OCI-LY7 (cell line): ENCODE data around the gene TMEM178B. TPM values are rescaled to one million over a fixed set of nuclear protein-coding genes. Genes with fewer than 3 reads are reported as not detected.

Experiments
- BruUV-seq: library from RNA; stranded (reverse); fragments of 400-500 nt; replicated peaks from 2 replicates; lab custom pipeline; 2021; lab: Mats Ljungman, UMichigan
- CTCF ChIA-PET: fragments of 300-600 bp; sonication (Branson Sonifier 250); formaldehyde crosslinking; loops from one replicate; lab custom pipeline; 2022; ENCODE audit warnings: antibody characterized with exemption; ENCODE audit not compliant: unreplicated experiment; lab: Charles Lee
- POLR2A ChIA-PET: fragments of 300-600 bp; sonication (Branson Sonifier 250); formaldehyde crosslinking; loops from one replicate; lab custom pipeline; 2022; ENCODE audit warnings: antibody characterized with exemption; lab: Charles Lee
- DNase-seq: peaks from one replicate; pipeline ENCODE4 v3.0.0-alpha.2; 2015; ENCODE audit warnings: low spot score
- H2AFZ ChIP-seq: fragments of 200-600 bp; sonication (generic), shearing (Covaris generic); 2 replicates; pipeline ENCODE4 v1.6.1; 2014; ENCODE audit warnings: mild to moderate bottlenecking, antibody characterized with exemption, low read length, moderate library complexity
- H3K27ac ChIP-seq: fragments of 200-600 bp; sonication (generic); 2 replicates; pipeline ENCODE4 v1.5.1; 2014; ENCODE audit warnings: mixed run types, low read depth, mild to moderate bottlenecking, moderate library complexity, low read length, inconsistent platforms; ENCODE audit not compliant: poor library complexity, severe bottlenecking
- H3K36me3 ChIP-seq: fragments of 200-600 bp; sonication (generic); 2 replicates; pipeline ENCODE4 v1.6.1; 2014; ENCODE audit warnings: mild to moderate bottlenecking, antibody characterized with exemption, low read length, moderate library complexity, mixed read lengths; ENCODE audit not compliant: insufficient read depth
- H3K4me1 ChIP-seq: fragments of 200-600 bp; sonication (generic); 2 replicates; pipeline ENCODE4 v1.5.1; 2014; ENCODE audit warnings: mild to moderate bottlenecking, low read length; ENCODE audit not compliant: insufficient read depth, poor library complexity, severe bottlenecking
- H3K4me2 ChIP-seq: fragments of 200-600 bp; sonication (generic); 2 replicates; pipeline ENCODE4 v1.6.1; 2014; ENCODE audit warnings: mild to moderate bottlenecking, low read length
- H3K4me3 ChIP-seq: fragments of 200-600 bp; sonication (generic); 2 replicates; pipeline ENCODE4 v1.5.1; 2014; ENCODE audit warnings: mild to moderate bottlenecking, low read depth, low read length; ENCODE audit not compliant: poor library complexity, severe bottlenecking
- H3K79me2 ChIP-seq: fragments of 200-600 bp; sonication (generic); 2 replicates; pipeline ENCODE4 v1.6.1; 2016; ENCODE audit warnings: low read depth, mild to moderate bottlenecking, low read length, moderate library complexity, mixed read lengths; ENCODE audit not compliant: insufficient read depth
- H3K9me2 ChIP-seq: fragments of 200-600 bp; sonication (generic); 2 replicates; pipeline ENCODE4 v1.6.1; 2016; ENCODE audit warnings: mild to moderate bottlenecking, low read length, mixed read lengths; ENCODE audit not compliant: insufficient read depth
- H3K9me3 ChIP-seq: fragments of 200-600 bp; sonication (generic); 2 replicates; pipeline ENCODE4 v1.6.1; 2014; ENCODE audit warnings: mild to moderate bottlenecking, mixed run types, low read length, mixed read lengths
- H4K20me1 ChIP-seq: fragments of 200-600 bp; sonication (generic); 2 replicates; pipeline ENCODE4 v1.6.1; 2014; ENCODE audit warnings: mild to moderate bottlenecking, antibody characterized with exemption, low read length, moderate library complexity, mixed read lengths; ENCODE audit not compliant: insufficient read depth
- CTCF ChIP-seq: fragments of 200-600 bp; sonication (generic); conservative IDR thresholded peaks from 2 replicates; pipeline ENCODE4 v1.5.1; 2014; ENCODE audit warnings: mild to moderate bottlenecking, antibody characterized with exemption, low read length, moderate library complexity, mixed read lengths
- EZH2phosphoT487 ChIP-seq: fragments of 200-600 bp; sonication (generic); IDR thresholded peaks from 2 replicates; pipeline ENCODE4 v1.6.1; 2018; ENCODE audit warnings: low read depth, borderline replicate concordance, mild to moderate bottlenecking, mixed run types, antibody characterized with exemption, low read length, moderate library complexity, mixed read lengths
- intact Hi-C: fragments of 100-400 bp; cut with micrococcal nuclease; formaldehyde crosslinking; loops from one replicate; pipeline ENCODE4 v1.10.0; 2022; ENCODE audit not compliant: unreplicated experiment
- total RNA-seq, 2 experiments: library from RNA; depleted of rRNA in 1 of 2; stranded (reverse); fragments of >200 nt in 1 of 2; shearing (Covaris generic) in 1 of 2; gene quantifications; 2 replicates each; pipeline ENCODE4 v1.2.3, GENCODE V29; 2014 to 2022

The TMEM178B gene
- total RNA-seq, 2 experiments from 2014 or later, result not detected

- H3K4me2 ChIP-seq, result no peak overlapping the region
- no peaks in the 10 kb centered on the region for H3K9me3 ChIP-seq
- ChIA-PET CTCF (no interaction called here), POLR2A (no interaction called here)
- H3K27ac ChIP-seq, result no peak overlapping the region
- H4K20me1 ChIP-seq, result no peaks in the 10 kb centered on the region
- H3K36me3 ChIP-seq, result no peaks in the 10 kb centered on the region
- no peaks in the 10 kb centered on the region for H3K79me2 ChIP-seq
- intact Hi-C loops, result no loop called here
- no peak for DNase-seq
- no peak overlapping the region for H3K4me3 ChIP-seq
- TF ChIP-seq CTCF (no peak), EZH2phosphoT487 (no peak)
- H2AFZ ChIP-seq, result no peak overlapping the region
- H3K4me1 ChIP-seq, result no peaks in the 10 kb centered on the region
- H3K9me2 ChIP-seq, result no peaks in the 10 kb centered on the region
- no TSS peak for BruUV-seq
Measured at GRCh38 chr7:141276031-141276430, 202.2 kb downstream of the TMEM178B start.

GRCh38 chr7:141280100-141280499 is 206.2 kb downstream of the TMEM178B start:
- TF ChIP-seq EZH2phosphoT487, result no peak
- TF ChIP-seq CTCF, result no peak
- CTCF ChIA-PET, result no interaction called here
- H4K20me1 ChIP-seq, result no peaks in the 10 kb centered on the region
- H3K79me2 ChIP-seq, result no peaks in the 10 kb centered on the region
- H2AFZ ChIP-seq, result no peak overlapping the region
- H3K4me2 ChIP-seq, result no peak overlapping the region
- intact Hi-C loops, result no loop called here
- POLR2A ChIA-PET, result no interaction called here
- no peaks in the 10 kb centered on the region for H3K36me3 ChIP-seq
- H3K4me3 ChIP-seq, result no peak overlapping the region
- DNase-seq, result no peak
- H3K4me1 ChIP-seq, result no peaks in the 10 kb centered on the region
- no peak overlapping the region for H3K27ac ChIP-seq
- no TSS peak for BruUV-seq
- H3K9me3 ChIP-seq, result no peaks in the 10 kb centered on the region
- H3K9me2 ChIP-seq, result no peaks in the 10 kb centered on the region

GRCh38 chr7:141281311-141281710 is 207.4 kb downstream of the TMEM178B start:
- intact Hi-C loops, result no loop called here
- Histone ChIP-seq H2AFZ (no peak overlapping the region), H3K4me2 (no peak overlapping the region), H3K9me3 (no peaks in the 10 kb centered on the region), H3K79me2 (no peaks in the 10 kb centered on the region), H3K4me3 (no peak overlapping the region), H4K20me1 (no peaks in the 10 kb centered on the region), H3K27ac (no peak overlapping the region), H3K9me2 (no peaks in the 10 kb centered on the region), H3K36me3 (no peaks in the 10 kb centered on the region), H3K4me1 (no peaks in the 10 kb centered on the region)
- no TSS peak for BruUV-seq
- no peak for DNase-seq
- ChIA-PET CTCF (no interaction called here), POLR2A (no interaction called here)
- TF ChIP-seq EZH2phosphoT487 (no peak), CTCF (no peak)
